Keratinocyte (primary cell): ENCODE measurements around the gene MYO15B.

ENCODE experiments used
- CTCF ChIP-seq, 3 experiments: IDR thresholded peaks in 1 of 3; conservative IDR thresholded peaks in 1 of 3; optimal IDR thresholded peaks in 1 of 3; 2 replicates in 2 of 3; 3 replicates in 1 of 3; pipeline versions ENCODE3 to v1.5.1; 2011; ENCODE audit warnings: low read length in 3 of 3, mild to moderate bottlenecking in 3 of 3, moderate library complexity in 2 of 3, control low read depth in 1 of 3, inconsistent platforms in 1 of 3; ENCODE audit not compliant: insufficient read depth in 2 of 3; ENCODE audit errors: extremely low read depth in 1 of 3
- EZH2 ChIP-seq: IDR thresholded peaks from one replicate; pipeline ENCODE4 v1.6.1; 2012; ENCODE audit warnings: inconsistent platforms, mild to moderate bottlenecking, low read length, moderate library complexity

- no peak for TF ChIP-seq CTCF (optimal IDR thresholded peaks at IDR 0.05 in 1 of 3, IDR thresholded peaks at IDR 0.05 in 1 of 3, conservative IDR thresholded peaks at IDR 0.05 in 1 of 3; ENCODE audit: extremely low read depth in 1 of 3, insufficient read depth in 2 of 3, low read length in 3 of 3)
- no peak for TF ChIP-seq EZH2
Observed at GRCh38 chr17:75553295-75554110, 34.1 kb upstream of the MYO15B start.
